Measurements from ENCODE around the gene GSE1.

GSE1 gene

DNA sequence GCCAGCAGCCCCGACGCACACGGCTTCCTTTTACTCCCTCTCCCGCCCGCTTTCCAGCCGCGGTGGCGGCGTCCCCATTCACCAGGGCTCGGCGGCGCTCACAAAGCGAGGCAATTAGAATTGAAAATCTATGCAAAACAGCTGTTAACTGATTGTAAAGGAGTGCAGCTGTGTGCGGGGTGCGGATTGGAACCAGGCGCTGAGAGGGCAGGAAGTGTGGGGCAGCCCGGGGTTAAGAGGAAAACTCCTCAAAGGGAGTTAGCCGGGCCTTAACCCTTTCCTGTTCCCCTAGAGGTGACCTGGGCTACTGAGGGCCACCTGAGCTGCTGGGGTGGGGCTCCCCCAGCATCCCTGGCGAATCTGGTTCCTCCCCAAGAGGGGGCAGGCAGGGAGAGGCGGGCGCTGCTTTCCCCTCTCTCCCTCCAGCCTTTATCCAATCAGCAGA, 5.8 kb upstream of the GSE1 start:
- no peak overlapping the region for H3K4me3 ChIP-seq (ENCODE audit: low read depth, low read length)
- TF ChIP-seq, protein P1, sequence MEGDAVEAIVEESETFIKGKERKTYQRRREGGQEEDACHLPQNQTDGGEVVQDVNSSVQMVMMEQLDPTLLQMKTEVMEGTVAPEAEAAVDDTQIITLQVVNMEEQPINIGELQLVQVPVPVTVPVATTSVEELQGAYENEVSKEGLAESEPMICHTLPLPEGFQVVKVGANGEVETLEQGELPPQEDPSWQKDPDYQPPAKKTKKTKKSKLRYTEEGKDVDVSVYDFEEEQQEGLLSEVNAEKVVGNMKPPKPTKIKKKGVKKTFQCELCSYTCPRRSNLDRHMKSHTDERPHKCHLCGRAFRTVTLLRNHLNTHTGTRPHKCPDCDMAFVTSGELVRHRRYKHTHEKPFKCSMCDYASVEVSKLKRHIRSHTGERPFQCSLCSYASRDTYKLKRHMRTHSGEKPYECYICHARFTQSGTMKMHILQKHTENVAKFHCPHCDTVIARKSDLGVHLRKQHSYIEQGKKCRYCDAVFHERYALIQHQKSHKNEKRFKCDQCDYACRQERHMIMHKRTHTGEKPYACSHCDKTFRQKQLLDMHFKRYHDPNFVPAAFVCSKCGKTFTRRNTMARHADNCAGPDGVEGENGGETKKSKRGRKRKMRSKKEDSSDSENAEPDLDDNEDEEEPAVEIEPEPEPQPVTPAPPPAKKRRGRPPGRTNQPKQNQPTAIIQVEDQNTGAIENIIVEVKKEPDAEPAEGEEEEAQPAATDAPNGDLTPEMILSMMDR (IDR thresholded peaks at IDR 0.05; ENCODE audit: insufficient read depth, low read depth, low read length, missing control alignments): no peak
- DNase-seq (ENCODE audit: low read depth): peak; percentile 59

DNA sequence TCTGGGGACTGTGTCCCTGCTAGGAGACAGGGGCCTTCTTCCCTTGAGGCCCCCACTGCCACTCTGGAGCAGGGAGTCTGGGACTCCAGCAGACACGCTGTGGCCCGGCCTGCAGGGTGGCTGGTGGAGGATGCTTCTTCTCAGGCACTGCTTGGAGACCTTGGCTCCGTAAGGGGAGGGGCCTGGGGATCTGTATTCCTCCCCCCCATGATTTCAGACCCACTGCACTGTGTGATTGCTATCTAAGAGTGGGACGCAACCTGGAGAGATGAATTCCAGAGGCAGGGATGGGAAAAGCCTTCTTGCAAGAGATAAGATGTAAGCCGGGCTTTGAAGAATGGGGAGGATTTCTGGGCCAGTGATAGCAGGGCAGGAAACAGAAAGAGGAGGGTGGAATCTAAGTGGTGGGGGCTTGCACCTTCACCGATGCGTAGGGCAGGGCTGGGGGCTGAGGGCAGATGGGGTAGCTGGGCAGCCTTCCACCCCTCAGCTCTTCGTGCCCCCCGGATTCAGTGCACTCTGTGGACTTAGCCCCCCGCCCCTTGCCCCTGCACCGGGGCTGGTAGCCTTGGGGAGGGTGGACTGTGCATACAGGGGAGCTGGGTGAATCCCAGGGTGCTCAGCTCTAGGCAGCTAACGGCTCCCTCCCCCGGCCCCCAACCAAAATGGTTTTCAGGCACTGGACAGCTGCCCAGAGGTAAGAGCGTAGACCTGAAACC, 5.2 kb upstream of the GSE1 start:
- TF ChIP-seq, protein P1 (IDR thresholded peaks at IDR 0.05; ENCODE audit: insufficient read depth, low read depth, low read length, missing control alignments): no peak
- DNase-seq (ENCODE audit: low read depth): no peak
- H3K4me3 ChIP-seq (ENCODE audit: low read depth, low read length): no peak overlapping the region

DNA sequence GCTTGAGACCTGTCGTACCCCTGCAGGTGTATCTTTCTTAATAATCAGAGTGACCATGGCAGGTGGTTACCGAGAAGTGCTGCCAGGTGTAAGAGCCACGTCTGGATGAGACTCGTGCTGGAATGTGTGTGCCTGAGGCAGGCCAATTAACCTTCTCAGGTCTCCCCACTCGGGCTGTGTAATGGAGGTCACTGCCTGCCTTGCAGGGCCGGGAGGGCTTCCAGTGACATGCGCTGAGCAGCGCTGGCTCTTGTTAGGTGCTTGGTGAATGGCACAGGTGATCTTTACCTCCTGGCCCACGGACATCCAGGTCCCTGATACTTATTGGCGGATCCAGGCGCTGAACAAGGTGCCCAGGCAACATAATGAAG, 4.6 kb upstream of the GSE1 start:
- TF ChIP-seq, protein P1 (IDR thresholded peaks at IDR 0.05; ENCODE audit: insufficient read depth, low read depth, low read length, missing control alignments): no peak
- no peak overlapping the region for H3K4me3 ChIP-seq (ENCODE audit: low read depth, low read length)
- DNase-seq (ENCODE audit: low read depth): no peak

DNA sequence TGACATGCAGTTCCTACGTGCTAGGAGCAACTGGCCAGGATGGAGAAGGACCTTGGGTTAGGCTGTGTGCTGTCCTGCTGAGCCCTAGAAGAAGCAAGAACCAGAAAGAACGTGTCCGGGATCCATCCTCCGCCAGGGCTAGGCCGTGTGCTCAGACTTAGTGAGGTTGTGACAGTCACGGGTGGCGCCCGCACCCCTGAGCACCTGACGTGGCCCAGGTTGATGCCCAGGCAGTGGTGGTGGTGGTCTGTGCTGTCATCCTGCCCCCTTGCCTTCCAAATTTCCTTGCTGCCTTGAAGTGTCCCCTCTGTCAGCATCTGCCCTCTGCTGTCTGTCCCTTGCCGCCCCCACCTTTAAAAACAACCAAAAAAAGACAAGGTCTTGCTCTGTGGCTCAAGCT, 4.2 kb upstream of the GSE1 start:
- TF ChIP-seq, protein P1 (IDR thresholded peaks at IDR 0.05; ENCODE audit: insufficient read depth, low read depth, low read length, missing control alignments): no peak
- DNase-seq (ENCODE audit: low read depth): no peak
- no peak overlapping the region for H3K4me3 ChIP-seq (ENCODE audit: low read depth, low read length)

DNA sequence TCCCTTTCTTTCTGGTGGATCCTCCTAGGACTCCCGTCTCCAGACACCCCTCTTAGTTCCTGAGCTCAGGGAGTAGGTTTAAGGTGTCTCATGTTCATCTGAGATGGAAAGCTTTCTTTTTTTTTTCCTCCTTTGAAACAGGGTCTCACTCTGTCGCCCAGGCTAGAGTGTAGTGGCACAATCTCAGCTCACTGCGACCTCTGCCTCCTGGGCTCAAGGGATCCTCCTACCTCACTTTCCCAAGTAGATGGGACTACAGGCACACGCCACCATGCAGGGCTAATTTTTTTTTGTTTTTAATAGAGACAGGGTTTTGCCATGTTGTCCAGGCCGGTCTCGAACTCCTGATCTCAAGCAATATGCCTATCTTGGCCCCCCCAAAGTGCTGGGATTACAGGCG, 3.6 kb upstream of the GSE1 start:
- H3K4me3 ChIP-seq (ENCODE audit: low read depth, low read length): no peak overlapping the region
- TF ChIP-seq, protein P1 (IDR thresholded peaks at IDR 0.05; ENCODE audit: insufficient read depth, low read depth, low read length, missing control alignments): no peak
- DNase-seq (ENCODE audit: low read depth): no peak

DNA sequence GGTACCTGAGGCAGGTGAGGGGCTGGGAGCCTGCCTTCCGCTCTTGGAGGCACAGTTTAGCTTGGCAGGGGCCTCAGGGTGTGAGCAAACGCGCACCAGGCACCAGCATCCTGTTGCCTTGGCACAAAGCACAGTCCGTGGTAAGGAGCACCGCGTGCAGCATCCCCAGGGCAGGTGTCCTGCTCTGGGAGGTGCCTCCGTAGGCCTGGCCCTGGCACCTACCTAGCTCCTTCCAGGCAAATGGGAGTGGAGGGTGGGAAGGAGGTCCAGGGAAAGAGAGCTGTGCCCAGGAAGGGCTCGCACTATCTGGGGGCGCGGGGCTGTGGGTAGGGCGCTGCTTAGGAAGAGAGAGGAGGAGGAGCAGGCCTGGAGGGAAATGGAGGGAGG, 3.1 kb upstream of the GSE1 start:
- DNase-seq (ENCODE audit: low read depth): no peak
- H3K4me3 ChIP-seq (ENCODE audit: low read depth, low read length): no peak overlapping the region
- TF ChIP-seq, protein P1 (IDR thresholded peaks at IDR 0.05; ENCODE audit: insufficient read depth, low read depth, low read length, missing control alignments): no peak
